ENCODE measurements around the gene DPH7. TPM values are rescaled to one million over a fixed set of nuclear protein-coding genes. Genes with fewer than 3 reads are reported as not detected.

Gene DPH7
- total and polyA plus RNA-seq, 2 experiments from 2014 or later = 65.6 to 78.4 TPM

- no peak overlapping the region for H3K4me3 ChIP-seq
- H3K4me1 ChIP-seq (ENCODE audit: low read depth) = peaks cover 21% of the 10 kb centered on the region
- H3K9me3 ChIP-seq (ENCODE audit: low read depth) = no peaks in the 10 kb centered on the region
- peaks cover 8% of the 10 kb centered on the region for H3K36me3 ChIP-seq
- no peaks in the 10 kb centered on the region for H3K27me3 ChIP-seq
- TF ChIP-seq, protein P1, sequence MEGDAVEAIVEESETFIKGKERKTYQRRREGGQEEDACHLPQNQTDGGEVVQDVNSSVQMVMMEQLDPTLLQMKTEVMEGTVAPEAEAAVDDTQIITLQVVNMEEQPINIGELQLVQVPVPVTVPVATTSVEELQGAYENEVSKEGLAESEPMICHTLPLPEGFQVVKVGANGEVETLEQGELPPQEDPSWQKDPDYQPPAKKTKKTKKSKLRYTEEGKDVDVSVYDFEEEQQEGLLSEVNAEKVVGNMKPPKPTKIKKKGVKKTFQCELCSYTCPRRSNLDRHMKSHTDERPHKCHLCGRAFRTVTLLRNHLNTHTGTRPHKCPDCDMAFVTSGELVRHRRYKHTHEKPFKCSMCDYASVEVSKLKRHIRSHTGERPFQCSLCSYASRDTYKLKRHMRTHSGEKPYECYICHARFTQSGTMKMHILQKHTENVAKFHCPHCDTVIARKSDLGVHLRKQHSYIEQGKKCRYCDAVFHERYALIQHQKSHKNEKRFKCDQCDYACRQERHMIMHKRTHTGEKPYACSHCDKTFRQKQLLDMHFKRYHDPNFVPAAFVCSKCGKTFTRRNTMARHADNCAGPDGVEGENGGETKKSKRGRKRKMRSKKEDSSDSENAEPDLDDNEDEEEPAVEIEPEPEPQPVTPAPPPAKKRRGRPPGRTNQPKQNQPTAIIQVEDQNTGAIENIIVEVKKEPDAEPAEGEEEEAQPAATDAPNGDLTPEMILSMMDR (IDR thresholded peaks at IDR 0.05; ENCODE audit: low read depth, low read length) = no peak
- no peak overlapping the region for H3K27ac ChIP-seq
- no peak for DNase-seq (ENCODE audit: low read depth in 1 of 2, low spot score in 1 of 2)
Measured at GRCh38 chr9:137580954-137581322, 2.2 kb upstream of the DPH7 start.

GRCh38 chr9:137580209-137580953 is 1.7 kb upstream of the DPH7 start:
- Histone ChIP-seq H3K9me3 (ENCODE audit: low read depth) (no peaks in the 10 kb centered on the region), H3K4me1 (ENCODE audit: low read depth) (peaks cover 27% of the 10 kb centered on the region), H3K4me3 (no peak overlapping the region), H3K27ac (no peak overlapping the region), H3K27me3 (no peaks in the 10 kb centered on the region), H3K36me3 (peaks cover 2% of the 10 kb centered on the region)
- no peak for DNase-seq (ENCODE audit: low read depth in 1 of 2, low spot score in 1 of 2)
- TF ChIP-seq, protein P1 (IDR thresholded peaks at IDR 0.05; ENCODE audit: low read depth, low read length) = no peak

GRCh38 chr9:137579259-137579604 is 507 bp upstream of the DPH7 start:
- TF ChIP-seq, protein P1 (IDR thresholded peaks at IDR 0.05; ENCODE audit: low read depth, low read length) = no peak
- Histone ChIP-seq H3K27ac (no peak overlapping the region), H3K36me3 (no peaks in the 10 kb centered on the region), H3K4me3 (peak overlapping the region; percentile 81), H3K9me3 (ENCODE audit: low read depth) (no peaks in the 10 kb centered on the region), H3K27me3 (no peaks in the 10 kb centered on the region), H3K4me1 (ENCODE audit: low read depth) (peaks cover 29% of the 10 kb centered on the region)
- no peak for DNase-seq (ENCODE audit: low read depth in 1 of 2, low spot score in 1 of 2)

DNA sequence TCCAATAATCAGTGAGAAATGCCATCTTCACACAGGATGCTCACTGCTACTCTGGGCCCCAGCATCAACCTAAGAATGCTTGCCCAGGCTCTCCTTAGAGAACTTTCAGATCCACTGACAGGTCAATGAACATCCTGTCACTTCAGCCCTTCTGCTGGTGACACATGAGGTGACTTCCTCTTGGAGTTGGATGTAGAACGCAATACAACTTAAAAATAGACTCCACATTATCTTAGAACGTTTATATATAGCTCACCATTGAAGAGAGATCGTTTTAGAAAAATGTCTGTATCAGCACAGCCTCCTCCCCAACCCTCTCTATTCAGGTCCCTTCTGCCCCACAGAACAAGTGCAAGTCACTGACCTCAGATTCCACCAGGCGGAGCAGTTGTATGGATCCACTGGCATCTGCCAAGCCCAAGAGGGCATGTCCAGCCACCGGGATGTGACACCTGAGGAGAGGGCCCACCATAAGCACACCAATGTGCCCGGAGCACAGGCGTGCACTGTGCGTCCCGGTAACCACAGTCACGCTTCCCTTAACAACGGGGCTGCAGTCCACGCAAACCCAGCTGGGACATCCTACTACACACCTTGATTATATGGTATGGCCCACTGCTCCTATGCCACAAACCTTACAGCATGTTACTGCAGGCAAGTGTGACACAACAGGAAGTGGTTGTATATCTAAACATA is 2.9 kb downstream of the DPH7 start:
- Histone ChIP-seq H3K36me3 (peaks cover 12% of the 10 kb centered on the region), H3K4me1 (ENCODE audit: low read depth) (peaks cover 29% of the 10 kb centered on the region), H3K4me3 (no peak overlapping the region), H3K9me3 (ENCODE audit: low read depth) (no peaks in the 10 kb centered on the region), H3K27ac (peak overlapping the region; percentile 85), H3K27me3 (no peaks in the 10 kb centered on the region)
- peak in 1 of 2 donors; percentile 46 for DNase-seq (ENCODE audit: low read depth in 1 of 2, low spot score in 1 of 2)
- TF ChIP-seq, protein P1 (IDR thresholded peaks at IDR 0.05; ENCODE audit: low read depth, low read length) = no peak

GRCh38 chr9:137575364-137575715 is 3.4 kb downstream of the DPH7 start:
- peaks cover 12% of the 10 kb centered on the region for H3K36me3 ChIP-seq
- no peaks in the 10 kb centered on the region for H3K27me3 ChIP-seq
- TF ChIP-seq, protein P1 (IDR thresholded peaks at IDR 0.05; ENCODE audit: low read depth, low read length) = no peak
- no peaks in the 10 kb centered on the region for H3K9me3 ChIP-seq (ENCODE audit: low read depth)
- H3K27ac ChIP-seq = peak overlapping the region; percentile 85
- H3K4me1 ChIP-seq (ENCODE audit: low read depth) = peaks cover 29% of the 10 kb centered on the region
- H3K4me3 ChIP-seq = no peak overlapping the region
- DNase-seq (ENCODE audit: low read depth in 1 of 2, low spot score in 1 of 2) = no peak

All from cardiac muscle cell (in vitro differentiated cells and primary cell).